Kidney tubule cell (primary cell): Measurements from ENCODE around the gene CMTM5.
"Not testable (repeated sequence)": the region's sequence is repeated elsewhere in the genome, so short reads cannot be mapped to it uniquely, and the experiment has no call there.

Experiments used
- DNase-seq: peaks from one replicate; pipeline ENCODE4 v3.0.0-alpha.2; 2018; ENCODE audit warnings: low spot score

CMTM5 gene

DNA sequence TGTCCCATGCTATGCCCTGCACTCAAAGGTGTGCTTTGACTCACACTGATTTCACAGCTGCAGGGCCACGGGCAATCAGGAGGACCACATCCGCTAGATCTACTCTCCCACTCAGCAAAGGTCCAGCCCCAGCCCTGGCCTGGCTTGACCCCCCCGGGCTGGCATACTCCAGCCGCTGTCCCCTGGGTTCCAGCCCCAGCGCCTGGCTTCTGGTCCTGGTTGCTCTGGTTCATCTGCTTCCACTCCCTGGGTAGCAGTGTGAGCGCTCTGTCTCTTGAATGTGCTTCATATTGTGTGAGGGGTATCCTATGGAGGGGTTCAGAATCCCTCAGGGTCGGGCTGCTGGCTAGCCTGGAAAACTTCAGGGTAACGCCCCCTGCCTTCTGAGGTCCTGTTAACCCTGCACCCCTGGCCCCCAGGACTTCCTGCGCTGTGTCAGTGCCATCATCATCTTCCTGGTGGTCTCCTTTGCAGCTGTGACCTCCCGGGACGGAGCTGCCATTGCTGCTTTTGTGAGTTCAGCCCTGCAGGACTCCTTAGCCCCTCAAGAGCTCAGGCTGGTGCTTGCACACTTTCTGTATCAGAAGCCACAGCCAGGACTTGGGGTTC is 1.9 kb downstream of the CMTM5 start:
- no peak for DNase-seq

GRCh38 chr14:23379366-23380196 is 2.7 kb downstream of the CMTM5 start:
- peak; percentile 67 for DNase-seq

GRCh38 chr14:23380197-23380914 is 3.5 kb downstream of the CMTM5 start:
- DNase-seq: no peak

DNA sequence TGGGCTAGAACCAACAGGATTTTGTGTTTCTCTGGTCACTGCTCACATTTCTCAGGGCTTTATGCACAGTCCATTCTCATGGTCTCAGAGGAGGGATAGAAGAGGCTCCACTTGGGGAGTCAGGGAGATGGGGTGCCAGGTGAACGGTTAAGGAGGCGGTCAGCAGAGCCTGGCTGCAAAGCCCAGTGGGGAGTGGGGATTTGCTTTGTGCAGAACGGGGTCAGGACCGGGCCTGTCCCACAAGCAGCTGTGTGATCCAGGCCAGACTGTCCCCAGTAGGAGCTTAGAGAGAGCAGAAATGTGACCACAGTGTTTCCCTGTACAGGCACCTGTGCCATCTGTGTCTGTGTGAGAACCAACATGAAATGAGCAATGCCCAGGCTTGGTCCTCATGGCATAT is 4.1 kb downstream of the CMTM5 start:
- DNase-seq: no peak

DNA sequence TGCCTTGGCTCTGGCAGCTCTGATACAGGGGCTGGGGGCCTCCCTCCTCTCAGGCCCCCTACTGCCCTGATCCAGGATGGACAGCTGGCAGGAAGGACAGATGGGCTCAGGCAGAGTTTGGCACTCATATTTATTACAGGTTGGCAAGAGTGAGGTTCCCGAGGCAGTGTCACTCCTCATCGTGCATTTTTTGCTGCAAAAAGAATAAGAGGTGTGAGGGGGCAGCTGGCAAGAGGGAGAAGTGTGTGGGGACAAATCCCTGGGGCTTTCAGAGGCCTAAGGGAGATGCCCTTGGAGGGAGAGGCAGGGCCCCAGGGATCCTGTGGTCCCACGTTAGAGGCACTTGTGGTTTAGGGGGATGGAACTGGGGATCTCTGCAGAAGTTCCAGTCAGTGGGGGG is 5.0 kb downstream of the CMTM5 start:
- no peak for DNase-seq

DNA sequence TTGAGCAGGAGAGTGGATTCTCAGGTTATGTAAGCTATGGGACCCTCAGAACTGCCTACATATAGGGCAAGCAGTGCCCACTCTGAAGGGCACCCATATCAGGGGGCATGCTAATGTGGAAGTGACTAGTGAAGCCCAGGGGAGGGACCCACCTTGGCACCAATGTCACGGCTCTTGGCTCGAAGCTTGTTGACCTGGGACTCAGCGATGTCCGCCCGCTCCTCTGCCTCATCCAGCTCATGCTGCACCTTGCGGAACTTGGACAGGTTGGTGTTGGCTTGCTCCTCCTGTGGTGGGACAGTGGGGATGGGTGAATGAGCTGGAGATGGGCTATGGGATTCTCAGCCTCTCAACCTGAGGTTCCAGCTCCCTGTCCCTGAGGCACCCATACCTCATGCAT is 5.4 kb downstream of the CMTM5 start:
- no peak for DNase-seq

DNA sequence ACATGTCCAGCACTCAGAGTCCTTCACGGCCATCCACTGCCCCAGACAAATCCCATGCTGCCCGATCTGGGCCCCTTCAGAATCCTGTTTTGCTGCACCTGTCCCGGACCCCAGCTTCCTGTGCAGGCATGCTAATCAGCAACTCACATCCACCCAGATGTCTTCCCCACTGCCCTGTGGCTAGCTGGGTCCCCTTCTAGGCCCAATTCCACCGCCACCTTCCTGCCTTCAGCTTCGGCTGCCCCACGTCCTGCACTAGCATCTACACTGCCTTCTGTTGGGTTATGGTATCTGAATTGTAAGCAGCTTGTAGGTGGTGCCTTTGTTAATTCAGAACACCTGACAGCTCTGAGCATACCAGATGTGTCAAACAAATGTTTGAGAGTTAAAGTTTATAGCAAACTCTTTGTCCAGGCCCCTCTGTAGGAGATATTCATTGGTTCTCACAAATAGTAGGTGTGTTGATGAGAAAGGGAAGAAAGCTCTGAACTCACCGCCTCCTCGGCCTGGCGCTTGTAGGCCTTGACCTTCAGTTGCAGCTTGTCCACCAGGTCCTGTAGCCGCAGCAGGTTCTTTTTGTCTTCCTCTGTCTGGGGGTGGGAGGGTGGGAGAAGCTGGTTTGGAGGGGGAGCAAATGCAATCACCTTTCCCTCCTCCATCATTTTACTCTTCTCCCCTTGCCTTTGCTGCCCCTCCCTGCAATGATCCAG is 6.0 kb downstream of the CMTM5 start:
- DNase-seq: no peak

DNA sequence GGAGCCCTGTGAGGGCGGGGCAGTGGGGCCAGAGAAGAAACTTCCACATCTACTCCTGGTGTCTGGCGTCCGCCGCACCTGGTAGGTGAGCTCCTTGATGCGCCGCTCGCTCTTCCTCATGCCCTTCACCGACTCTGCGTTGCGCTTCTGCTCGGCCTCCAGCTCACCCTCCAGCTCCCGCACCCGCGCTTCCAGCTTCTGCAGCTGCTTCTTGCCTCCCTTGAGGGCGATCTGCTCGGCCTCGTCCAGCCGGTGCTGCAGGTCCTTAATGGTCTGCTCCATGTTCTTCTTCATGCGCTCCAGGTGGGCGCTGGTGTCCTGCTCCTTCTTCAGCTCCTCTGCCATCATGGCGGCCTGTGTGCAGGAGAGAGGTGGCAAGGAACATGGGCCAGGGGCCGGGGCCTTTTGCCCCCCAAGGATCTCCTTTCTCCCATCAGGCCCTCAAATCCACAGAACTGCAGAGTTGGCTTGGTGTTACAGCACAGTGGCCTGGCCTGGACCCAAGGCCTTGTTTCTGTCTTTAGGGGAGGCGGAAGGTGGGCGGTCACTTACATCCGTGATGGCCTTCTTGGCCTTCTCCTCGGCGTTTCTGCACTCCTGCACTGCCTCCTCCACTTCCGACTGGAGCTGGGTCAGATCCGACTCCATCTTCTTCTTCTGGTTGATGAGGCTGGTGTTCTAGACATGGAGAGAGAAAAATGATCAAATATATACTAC is 7.7 kb downstream of the CMTM5 start:
- DNase-seq: no peak

GRCh38 chr14:23385244-23385641 is 8.4 kb downstream of the CMTM5 start:
- DNase-seq: no peak

DNA sequence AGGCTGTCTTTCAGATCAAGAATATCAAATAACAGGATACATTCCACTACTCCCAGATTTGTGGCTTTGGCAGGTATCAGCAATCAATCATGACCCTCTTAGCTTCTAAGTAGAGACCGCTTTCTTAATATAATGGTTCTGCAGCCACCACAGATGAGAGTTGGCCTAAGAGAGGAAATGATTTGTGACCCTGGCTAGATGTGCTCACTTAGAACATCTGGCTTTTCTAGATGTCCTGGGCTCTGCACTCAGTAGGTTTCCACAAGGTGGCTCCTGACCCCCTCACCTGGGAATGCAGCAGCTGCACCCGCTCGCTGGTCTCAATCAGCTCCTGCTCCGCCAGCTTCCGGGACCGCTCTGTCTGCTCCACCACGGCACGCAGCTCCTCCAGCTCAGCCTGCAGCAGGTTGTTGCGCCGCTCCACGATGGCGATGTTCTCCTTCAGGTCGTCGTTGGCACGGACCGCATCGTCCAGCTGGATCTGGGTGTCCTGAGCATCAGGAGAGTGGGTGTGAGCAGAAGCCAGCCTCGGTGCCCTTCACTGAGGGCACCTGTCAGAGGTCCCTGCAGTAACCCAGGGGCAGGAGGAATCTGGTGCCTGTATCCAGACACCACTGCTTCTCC is 8.9 kb downstream of the CMTM5 start:
- DNase-seq: no peak

DNA sequence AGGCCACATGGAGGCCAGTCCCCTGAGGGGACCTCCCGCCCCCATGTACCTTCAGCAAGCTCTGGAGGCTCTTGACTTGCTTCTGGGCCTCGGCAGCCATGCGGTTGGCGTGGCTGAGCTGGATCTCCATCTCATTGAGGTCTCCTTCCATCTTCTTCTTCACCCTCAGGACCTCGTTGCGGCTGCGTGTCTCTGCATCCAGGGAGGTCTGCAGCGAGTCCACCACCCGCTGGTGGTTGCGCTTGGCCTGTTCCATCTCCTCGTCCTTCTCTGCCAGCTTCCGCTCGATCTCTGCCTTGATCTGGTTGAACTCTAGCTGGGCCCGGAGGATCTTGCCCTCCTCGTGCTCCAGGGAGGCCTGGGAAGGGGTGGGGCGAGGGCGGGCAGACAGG is 9.4 kb downstream of the CMTM5 start:
- not testable (repeated sequence) for DNase-seq

DNA sequence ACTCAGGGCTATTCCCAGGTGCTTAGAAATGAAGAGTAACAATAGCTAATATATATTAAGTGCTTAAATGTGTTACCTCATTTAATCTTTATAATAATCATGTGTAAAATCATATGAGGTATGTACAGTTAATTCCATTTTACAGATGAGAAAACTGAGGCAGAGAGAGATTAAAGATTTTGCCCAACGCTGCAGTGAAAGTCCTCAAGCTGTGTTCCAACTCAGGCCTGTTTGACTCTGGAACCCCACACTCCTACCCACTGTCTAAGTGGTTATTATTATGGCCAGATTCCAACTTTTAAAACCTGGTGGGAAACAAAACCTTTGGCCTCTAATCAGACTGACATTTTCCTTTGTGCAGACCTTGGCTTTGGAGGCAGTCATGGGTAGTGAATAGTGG is 10.2 kb downstream of the CMTM5 start:
- no peak for DNase-seq

GRCh38 chr14:23387916-23388882 is 11.4 kb downstream of the CMTM5 start:
- DNase-seq: no peak

DNA sequence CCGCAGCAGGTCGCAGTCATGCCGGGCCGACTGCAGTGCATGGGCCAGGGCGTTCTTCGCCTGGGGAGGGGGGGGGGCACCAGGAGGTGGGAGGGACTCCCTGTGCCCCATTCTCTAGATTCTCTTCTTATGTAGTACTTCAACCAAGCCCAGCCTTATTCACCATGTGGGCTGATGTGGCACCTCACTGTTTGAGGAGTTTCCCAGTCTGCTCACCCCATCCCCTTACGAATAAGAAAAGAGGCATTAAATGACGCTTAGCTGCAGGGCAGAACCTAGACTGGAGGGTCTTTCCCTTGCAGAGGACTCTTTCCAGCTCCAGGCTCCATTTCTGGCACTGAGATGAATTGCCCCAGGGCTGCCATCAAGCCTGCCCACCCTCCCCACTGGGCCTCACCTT is 12.2 kb downstream of the CMTM5 start:
- DNase-seq: no peak

DNA sequence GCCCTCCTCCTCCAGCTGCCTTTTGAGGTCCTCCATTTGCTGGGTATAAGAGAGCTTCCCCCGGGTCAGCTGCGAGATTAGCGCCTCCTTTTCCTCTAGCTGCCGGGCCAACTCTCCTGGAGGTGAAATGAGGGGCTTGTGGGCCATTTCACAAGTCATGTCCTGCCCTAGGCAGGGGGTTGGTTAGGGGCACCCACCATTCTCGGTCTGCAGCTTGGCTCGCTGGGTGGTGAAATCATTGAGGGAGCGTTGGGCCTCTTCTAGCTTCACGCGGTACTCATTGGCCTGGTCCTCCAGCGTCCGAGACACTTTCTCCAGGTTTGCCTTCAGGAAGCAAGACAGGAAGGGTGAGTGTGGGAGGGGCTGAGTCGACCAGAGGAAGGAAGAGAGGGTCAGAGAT is 12.6 kb downstream of the CMTM5 start:
- DNase-seq: no peak

DNA sequence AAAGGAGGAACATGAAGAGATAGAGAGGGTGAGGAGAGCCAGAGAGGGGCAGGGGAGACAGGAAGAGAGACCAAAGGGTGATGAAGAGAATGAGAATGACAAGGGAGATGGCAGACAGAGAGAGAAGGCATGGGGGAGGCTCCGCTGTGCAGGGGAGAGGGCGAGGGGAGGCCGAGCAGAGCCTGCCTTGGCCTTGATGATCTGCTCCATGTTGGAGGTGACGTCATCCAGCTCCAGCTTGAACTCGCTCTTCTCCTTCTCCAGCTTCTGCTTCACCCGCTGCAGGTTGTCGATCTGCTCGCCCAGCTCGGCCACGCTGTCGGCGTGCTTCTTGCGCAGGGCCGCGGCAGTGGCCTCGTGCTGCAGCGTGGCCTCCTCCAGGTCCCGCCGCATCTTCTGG is 13.0 kb downstream of the CMTM5 start:
- DNase-seq: not testable (repeated sequence)

DNA sequence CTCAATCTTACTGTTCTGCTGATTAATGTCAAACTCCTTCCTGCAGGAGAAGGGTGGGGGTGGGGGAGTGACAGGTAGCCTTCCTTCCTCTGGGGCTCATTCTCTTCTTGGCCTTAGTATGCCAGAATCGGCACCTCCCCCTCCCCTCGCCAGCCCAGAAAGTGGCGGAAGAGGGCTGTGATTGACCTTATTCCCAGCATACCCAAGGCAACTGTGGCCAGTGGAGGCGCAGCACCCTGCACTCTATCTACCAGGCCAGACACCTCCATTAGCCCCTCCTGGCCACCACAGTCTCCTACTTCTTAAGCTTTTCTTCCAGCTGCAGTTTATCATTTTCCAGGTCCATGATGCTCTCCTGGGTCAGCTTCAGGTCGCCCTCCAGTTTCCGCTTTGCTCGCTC is 15.8 kb downstream of the CMTM5 start:
- DNase-seq: no peak

GRCh38 chr14:23396126-23396525 is 19.3 kb downstream of the CMTM5 start:
- no peak for DNase-seq

DNA sequence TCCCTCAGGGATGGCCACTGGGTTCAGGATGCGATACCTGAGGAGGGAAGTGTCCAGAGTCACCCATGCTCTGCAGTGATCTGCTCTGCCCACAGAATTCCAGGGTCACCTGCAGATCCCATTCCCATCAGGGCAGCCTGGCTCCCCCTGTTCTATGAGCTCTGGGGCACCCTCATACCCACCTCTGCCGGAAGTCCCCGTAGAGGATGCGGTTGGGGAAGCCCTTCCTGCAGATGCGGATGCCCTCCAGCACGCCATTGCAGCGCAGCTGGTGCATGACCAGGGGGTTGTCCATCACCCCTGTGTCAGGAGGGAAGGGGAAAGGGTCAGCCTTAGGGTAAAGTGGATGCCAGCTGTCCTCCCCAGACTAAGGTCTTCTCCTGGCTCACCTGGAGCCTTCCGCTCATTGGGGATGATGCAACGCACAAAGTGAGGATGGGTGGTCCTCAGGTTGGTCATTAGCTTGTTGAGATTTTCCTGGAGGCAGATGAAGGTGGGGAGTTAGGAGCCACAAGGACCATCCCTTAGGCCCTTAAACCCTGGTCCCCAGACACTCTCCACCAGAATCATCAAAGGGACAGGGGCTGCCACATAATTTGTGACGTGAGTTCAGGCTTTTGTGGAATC is 20.0 kb downstream of the CMTM5 start:
- no peak for DNase-seq

DNA sequence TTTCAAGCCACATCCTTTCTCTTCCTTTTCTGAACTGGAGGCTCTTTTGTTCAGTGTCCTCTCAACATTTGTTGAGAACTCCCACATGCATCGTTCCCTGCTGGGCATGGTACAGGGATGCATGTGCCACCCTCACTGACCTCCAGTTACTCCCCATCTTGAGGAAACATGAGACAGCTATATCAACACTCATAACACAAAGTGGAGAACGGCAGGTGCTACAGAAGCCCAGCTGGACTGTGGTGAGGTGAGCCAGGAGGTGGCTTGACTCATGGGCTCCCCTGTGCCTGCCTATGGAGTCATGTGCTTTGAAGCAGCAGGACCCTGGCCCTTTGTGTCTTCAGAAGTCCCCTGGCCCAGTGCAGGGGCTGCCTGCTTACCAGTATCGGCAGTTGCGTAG is 21.5 kb downstream of the CMTM5 start:
- no peak for DNase-seq
